Ectodermal cell (in vitro differentiated cells): ENCODE measurements around the gene GPC5.

ENCODE experiments used
- H3K27ac ChIP-seq: 2 replicates; pipeline ENCODE4 v1.7.0; 2013; ENCODE audit warnings: mild to moderate bottlenecking, low read depth, low read length; ENCODE audit not compliant: insufficient read depth, poor library complexity, severe bottlenecking
- H3K27me3 ChIP-seq: 2 replicates; pipeline ENCODE4 v1.7.0; 2013; ENCODE audit warnings: mild to moderate bottlenecking, low read length; ENCODE audit not compliant: insufficient read depth, control insufficient read depth, poor library complexity, severe bottlenecking
- H3K36me3 ChIP-seq: one replicate; pipeline ENCODE4 v1.7.0; 2013; ENCODE audit warnings: low read length; ENCODE audit not compliant: control insufficient read depth, insufficient read depth
- H3K4me1 ChIP-seq: one replicate; pipeline ENCODE4 v1.7.0; 2013; ENCODE audit warnings: low read length; ENCODE audit not compliant: control insufficient read depth, insufficient read depth
- H3K4me3 ChIP-seq: 2 replicates; pipeline ENCODE4 v1.7.0; 2013; ENCODE audit warnings: low read depth, low read length, control low read depth; ENCODE audit not compliant: insufficient read depth
- H3K9me3 ChIP-seq: 2 replicates; pipeline ENCODE4 v1.7.0; 2013; ENCODE audit warnings: mild to moderate bottlenecking, low read length, moderate library complexity; ENCODE audit not compliant: control insufficient read depth
- WGBS, 2 experiments: methylation state at CpG; one replicate each; pipeline ENCODE4 v1.1.7; 2013; ENCODE audit warnings: missing lambda C conversion rate in 2 of 2; 5-methylcytosine and 5-hydroxymethylcytosine counted together

The GPC5 gene

DNA sequence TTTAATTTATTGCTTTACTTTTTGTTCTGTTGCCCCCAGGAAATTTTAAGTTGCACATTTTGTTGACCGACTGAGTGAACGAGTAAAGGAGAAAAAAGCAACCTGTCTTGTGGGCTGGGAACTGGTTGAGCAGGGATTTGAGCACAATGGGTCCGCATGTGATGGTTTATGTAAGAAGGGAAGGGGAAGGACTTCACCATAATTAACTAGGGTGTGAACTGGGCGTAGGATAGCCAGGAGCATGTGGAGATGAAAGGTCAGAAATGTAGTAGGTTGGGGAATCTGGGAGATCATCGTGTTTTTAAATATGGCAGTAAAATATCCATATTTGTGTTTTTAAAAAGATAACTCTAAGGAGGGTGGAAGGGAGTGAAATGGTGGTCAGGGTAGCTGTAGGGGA lies 99.9 kb downstream of the GPC5 start:
- Histone ChIP-seq H3K27ac (no peak overlapping the region), H3K27me3 (no peaks in the 10 kb centered on the region), H3K4me3 (no peak overlapping the region), H3K36me3 (no peaks in the 10 kb centered on the region), H3K9me3 (no peaks in the 10 kb centered on the region), H3K4me1 (no peaks in the 10 kb centered on the region)
- 92 to 94% methylated on average over 5 of the region's 5 CpGs for WGBS, 2 experiments

DNA sequence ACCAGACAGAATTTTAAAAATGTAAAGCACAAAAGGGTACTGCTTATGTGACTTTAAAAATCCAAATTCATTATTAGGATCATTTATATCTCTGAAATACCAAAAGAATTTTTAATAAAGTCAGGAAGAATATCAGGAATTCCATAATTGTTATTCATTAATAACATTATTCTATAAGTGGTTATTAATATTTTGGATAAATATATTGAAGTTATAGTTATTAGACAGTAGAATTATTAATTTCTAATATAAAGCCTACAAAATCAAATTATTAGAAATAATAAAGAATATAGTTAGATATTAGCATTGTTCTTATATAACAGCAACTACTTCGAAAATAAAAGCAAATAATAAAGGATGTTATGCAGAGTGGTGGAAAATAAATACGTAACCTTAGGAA lies 105.8 kb downstream of the GPC5 start:
- H3K27me3 ChIP-seq: no peaks in the 10 kb centered on the region
- 100% methylated on average over 2 of the region's 2 CpGs; no CpG with 5 or more reads in 1 of the 2 experiments for WGBS, 2 experiments
- H3K36me3 ChIP-seq: no peaks in the 10 kb centered on the region
- no peaks in the 10 kb centered on the region for H3K4me1 ChIP-seq
- H3K9me3 ChIP-seq: no peaks in the 10 kb centered on the region
- H3K4me3 ChIP-seq: no peak overlapping the region
- H3K27ac ChIP-seq: no peak overlapping the region

GRCh38 chr13:91506759-91507158 lies 108.3 kb downstream of the GPC5 start:
- no peak overlapping the region for H3K27ac ChIP-seq
- no peaks in the 10 kb centered on the region for H3K27me3 ChIP-seq
- no peaks in the 10 kb centered on the region for H3K36me3 ChIP-seq
- H3K4me3 ChIP-seq: no peak overlapping the region
- H3K9me3 ChIP-seq: no peaks in the 10 kb centered on the region
- H3K4me1 ChIP-seq: no peaks in the 10 kb centered on the region

- 53 to 87% methylated on average over 2 of the region's 2 CpGs for WGBS, 2 experiments
- no peak overlapping the region for H3K27ac ChIP-seq
- H3K9me3 ChIP-seq: no peaks in the 10 kb centered on the region
- H3K4me1 ChIP-seq: no peaks in the 10 kb centered on the region
- H3K27me3 ChIP-seq: no peaks in the 10 kb centered on the region
- H3K4me3 ChIP-seq: no peak overlapping the region
- H3K36me3 ChIP-seq: no peaks in the 10 kb centered on the region
These were observed 111.6 kb downstream of the GPC5 start for GRCh38 chr13:91510058-91510457.

DNA sequence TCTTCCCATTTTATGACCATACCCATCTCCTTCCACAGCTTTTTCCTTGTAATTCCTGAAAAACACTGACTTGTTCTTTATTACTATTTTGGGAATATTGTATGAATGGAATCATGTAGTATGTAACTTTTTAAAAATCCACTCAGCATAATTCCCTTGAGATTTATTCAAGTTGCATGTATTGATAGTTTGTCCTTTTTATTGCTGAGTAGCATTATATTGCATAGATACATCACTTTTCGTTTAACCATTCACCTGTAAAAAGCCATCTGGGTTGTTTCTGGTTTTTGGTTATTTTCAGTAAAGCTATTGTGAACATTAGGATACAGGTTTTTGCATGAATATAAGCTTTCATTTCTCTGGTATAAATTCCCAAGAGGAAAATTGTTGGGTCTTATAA lies 115.4 kb downstream of the GPC5 start:
- H3K27me3 ChIP-seq: no peaks in the 10 kb centered on the region
- H3K9me3 ChIP-seq: no peaks in the 10 kb centered on the region
- no peaks in the 10 kb centered on the region for H3K36me3 ChIP-seq
- no peak overlapping the region for H3K4me3 ChIP-seq
- H3K27ac ChIP-seq: no peak overlapping the region
- H3K4me1 ChIP-seq: no peaks in the 10 kb centered on the region
- 100% methylated on average over 1 of the region's 1 CpG; no CpG with 5 or more reads in 1 of the 2 experiments for WGBS, 2 experiments

DNA sequence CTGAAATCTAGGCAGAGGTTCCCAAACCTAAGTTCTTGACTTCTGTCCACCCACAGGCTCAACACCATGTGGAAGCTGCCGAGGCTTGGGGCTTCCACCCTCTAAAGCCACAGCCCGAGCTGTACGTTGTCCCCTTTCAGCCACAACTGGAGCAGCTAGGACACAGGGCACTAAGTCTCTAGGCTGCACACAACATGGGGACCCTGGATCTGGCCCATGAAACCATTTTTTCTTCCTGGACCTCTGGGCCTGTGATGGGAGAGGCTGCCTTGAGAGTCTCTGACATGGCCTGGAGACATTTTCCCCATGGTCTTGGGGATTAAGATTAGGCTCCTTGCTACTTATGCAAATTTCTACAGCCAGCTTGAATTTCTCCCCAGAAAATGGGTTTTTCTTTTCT lies 118.4 kb downstream of the GPC5 start:
- Histone ChIP-seq H3K4me3 (no peak overlapping the region), H3K36me3 (no peaks in the 10 kb centered on the region), H3K27me3 (no peaks in the 10 kb centered on the region), H3K4me1 (no peaks in the 10 kb centered on the region), H3K9me3 (no peaks in the 10 kb centered on the region), H3K27ac (no peak overlapping the region)
- 96% methylated on average over 3 of the region's 3 CpGs for WGBS, 2 experiments

DNA sequence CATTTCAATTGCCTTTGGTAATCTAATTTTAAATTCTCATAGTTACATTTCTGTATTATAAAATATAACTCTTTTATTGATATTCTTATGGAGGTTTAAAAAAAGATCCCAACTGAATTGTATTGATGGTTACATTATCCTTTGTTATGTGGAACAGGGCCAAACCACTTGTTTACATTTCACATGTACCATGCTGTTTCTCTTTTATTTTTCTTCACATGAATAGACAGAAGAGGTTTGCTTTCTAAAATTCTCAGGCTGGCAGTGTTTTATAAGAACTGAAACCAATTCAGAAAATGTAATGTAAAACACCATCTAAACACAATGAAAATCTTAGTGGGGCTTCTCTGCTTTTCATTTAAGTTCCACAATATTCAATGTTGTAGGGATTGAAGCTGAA lies 122.5 kb downstream of the GPC5 start:
- H3K36me3 ChIP-seq: no peaks in the 10 kb centered on the region
- no peak overlapping the region for H3K27ac ChIP-seq
- no peaks in the 10 kb centered on the region for H3K9me3 ChIP-seq
- H3K4me3 ChIP-seq: no peak overlapping the region
- no peaks in the 10 kb centered on the region for H3K4me1 ChIP-seq
- no peaks in the 10 kb centered on the region for H3K27me3 ChIP-seq

GRCh38 chr13:91523116-91523515 lies 124.7 kb downstream of the GPC5 start:
- no peak overlapping the region for H3K27ac ChIP-seq
- H3K27me3 ChIP-seq: no peaks in the 10 kb centered on the region
- H3K4me1 ChIP-seq: no peaks in the 10 kb centered on the region
- no peak overlapping the region for H3K4me3 ChIP-seq
- no peaks in the 10 kb centered on the region for H3K36me3 ChIP-seq
- WGBS, 2 experiments: 94 to 100% methylated on average over 2 to 3 of the region's 3 CpGs
- no peaks in the 10 kb centered on the region for H3K9me3 ChIP-seq

DNA sequence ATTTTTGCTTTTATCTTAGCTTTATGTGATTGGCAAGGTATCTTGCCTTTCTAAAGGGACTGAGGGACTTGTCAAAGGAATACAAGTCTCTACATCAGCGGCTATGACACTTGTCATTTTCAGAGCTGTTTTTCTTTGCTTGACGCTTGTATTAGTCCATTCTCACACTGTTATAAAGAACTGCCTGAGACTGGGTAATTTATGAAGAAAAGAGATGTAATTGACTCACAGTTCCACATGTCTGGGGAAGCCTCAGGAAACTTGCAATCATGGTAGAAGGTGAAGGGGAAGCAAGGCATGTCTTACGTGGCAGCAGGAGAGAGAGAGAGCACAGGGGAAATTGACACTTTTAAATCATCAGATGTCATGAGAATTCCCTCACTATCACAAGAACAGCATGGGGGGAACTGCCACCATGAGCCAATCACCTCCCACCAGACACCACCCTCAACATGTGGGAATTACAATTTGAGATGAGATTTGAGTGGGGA lies 128.2 kb downstream of the GPC5 start:
- no peak overlapping the region for H3K4me3 ChIP-seq
- no peaks in the 10 kb centered on the region for H3K36me3 ChIP-seq
- WGBS, 2 experiments: 95 to 97% methylated on average over 3 of the region's 3 CpGs
- no peaks in the 10 kb centered on the region for H3K27me3 ChIP-seq
- no peaks in the 10 kb centered on the region for H3K9me3 ChIP-seq
- no peaks in the 10 kb centered on the region for H3K4me1 ChIP-seq
- no peak overlapping the region for H3K27ac ChIP-seq

DNA sequence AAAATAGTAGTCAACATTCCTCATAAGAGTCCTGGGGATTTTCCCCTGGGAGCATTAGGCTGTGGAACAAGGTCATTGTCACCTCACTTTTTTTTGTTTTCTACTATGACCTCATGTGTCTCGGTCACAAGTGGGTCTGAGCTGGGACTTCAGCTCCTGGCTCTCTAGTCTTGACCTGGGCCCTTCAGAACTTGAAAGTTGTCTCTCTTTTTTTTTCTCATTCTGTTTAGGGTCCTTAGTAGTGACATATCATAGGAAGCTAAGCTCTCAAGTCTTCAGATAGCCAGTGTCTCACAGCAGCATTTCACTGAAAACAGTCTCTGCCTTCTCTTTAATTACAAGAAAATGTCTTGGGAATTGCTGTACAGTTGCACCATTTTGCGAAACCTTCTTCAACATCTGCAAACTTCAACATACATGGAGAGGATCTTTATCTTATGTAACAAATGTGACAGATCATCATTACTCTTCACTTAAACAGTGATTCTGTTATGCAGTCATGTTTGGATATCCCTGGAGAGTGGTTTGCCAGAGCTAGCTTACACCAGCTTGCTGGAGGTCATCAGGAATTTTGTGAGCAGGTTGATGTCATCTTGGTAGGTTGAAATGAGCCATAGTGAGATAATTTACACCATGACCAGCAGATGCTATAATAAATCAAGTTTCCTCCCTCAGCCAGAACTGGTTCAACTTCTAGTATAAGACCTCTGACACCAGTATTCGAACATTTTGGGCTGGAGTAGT lies 131.5 kb downstream of the GPC5 start:
- no peaks in the 10 kb centered on the region for H3K4me1 ChIP-seq
- WGBS, 2 experiments: 89 to 97% methylated on average over 3 of the region's 3 CpGs

More for the DNA sequence above, 131.5 kb downstream of the GPC5 start:
- no peaks in the 10 kb centered on the region for H3K27me3 ChIP-seq
- no peaks in the 10 kb centered on the region for H3K9me3 ChIP-seq
- H3K4me3 ChIP-seq: no peak overlapping the region
- no peaks in the 10 kb centered on the region for H3K36me3 ChIP-seq
- H3K27ac ChIP-seq: no peak overlapping the region
